H9 (cell line): Measurements from ENCODE around the gene NKX3-2. TPM values are rescaled to one million over a fixed set of nuclear protein-coding genes. Genes with fewer than 3 reads are reported as not detected.

Experiments used
- DNase-seq: peaks from one replicate; pipeline ENCODE4 v3.0.0-alpha.2; 2017
- H2AFZ ChIP-seq: one replicate; pipeline ENCODE4 v1.6.1; 2013; ENCODE audit warnings: mild to moderate bottlenecking, low read length, control low read depth, moderate library complexity
- H2AK5ac ChIP-seq: 2 replicates; pipeline ENCODE4 v1.6.1; 2013; ENCODE audit warnings: low read length, control low read depth, mixed read lengths; ENCODE audit not compliant: insufficient read length
- H2BK120ac ChIP-seq: one replicate; pipeline ENCODE4 v1.6.1; 2013; ENCODE audit warnings: low read depth, mild to moderate bottlenecking, low read length, control low read depth, inconsistent platforms; ENCODE audit not compliant: poor library complexity, severe bottlenecking
- H2BK12ac ChIP-seq: 2 replicates; pipeline ENCODE4 v1.6.1; 2013; ENCODE audit warnings: low read length, control low read depth, mixed read lengths, low read depth; ENCODE audit not compliant: insufficient read length
- H2BK15ac ChIP-seq: 2 replicates; pipeline ENCODE4 v1.6.1; 2013; ENCODE audit warnings: low read depth, low read length, control low read depth
- H2BK20ac ChIP-seq: one replicate; pipeline ENCODE4 v1.6.1; 2013; ENCODE audit warnings: low read depth, mild to moderate bottlenecking, low read length, control low read depth, inconsistent platforms; ENCODE audit not compliant: poor library complexity, severe bottlenecking
- H2BK5ac ChIP-seq: 2 replicates; pipeline ENCODE4 v1.6.1; 2013; ENCODE audit warnings: low read length, control low read depth, mixed read lengths; ENCODE audit not compliant: insufficient read length
- H3K14ac ChIP-seq: 2 replicates; pipeline ENCODE4 v1.6.1; 2013; ENCODE audit warnings: low read length, control low read depth; ENCODE audit not compliant: insufficient read depth
- H3K18ac ChIP-seq: 2 replicates; pipeline ENCODE4 v1.6.1; 2013; ENCODE audit warnings: low read depth, mild to moderate bottlenecking, mixed read lengths, low read length, control low read depth; ENCODE audit not compliant: insufficient read length
- H3K23ac ChIP-seq: 2 replicates; pipeline ENCODE4 v1.6.1; 2013; ENCODE audit warnings: low read length, control low read depth, mixed read lengths, low read depth; ENCODE audit not compliant: insufficient read length
- H3K23me2 ChIP-seq: 2 replicates; pipeline ENCODE4 v1.6.1; 2013; ENCODE audit warnings: low read depth, mild to moderate bottlenecking, mixed read lengths, low read length, control low read depth; ENCODE audit not compliant: insufficient read length, poor library complexity, severe bottlenecking
- H3K27ac ChIP-seq: 2 replicates; pipeline ENCODE4 v1.5.1; 2013; ENCODE audit warnings: low read length, control low read depth, mixed read lengths, low read depth; ENCODE audit not compliant: insufficient read length
- H3K27me3 ChIP-seq: 2 replicates; pipeline ENCODE4 v1.6.1; 2013; ENCODE audit warnings: low read length, control low read depth, inconsistent platforms; ENCODE audit not compliant: insufficient read depth
- H3K4ac ChIP-seq: 2 replicates; pipeline ENCODE4 v1.6.1; 2013; ENCODE audit warnings: low read depth, mild to moderate bottlenecking, control low read depth, inconsistent platforms, low read length, moderate library complexity
- H3K4me1 ChIP-seq: 2 replicates; pipeline ENCODE4 v1.6.1; 2013; ENCODE audit warnings: low read length, control low read depth, inconsistent platforms; ENCODE audit not compliant: insufficient read depth
- H3K4me2 ChIP-seq: 2 replicates; pipeline ENCODE4 v1.6.1; 2013; ENCODE audit warnings: low read length, control low read depth, mixed read lengths; ENCODE audit not compliant: insufficient read length, insufficient read depth
- H3K56ac ChIP-seq: 2 replicates; pipeline ENCODE4 v1.6.1; 2013; ENCODE audit warnings: low read depth, mild to moderate bottlenecking, mixed read lengths, low read length, control low read depth; ENCODE audit not compliant: insufficient read length
- H3K79me1 ChIP-seq: 2 replicates; pipeline ENCODE4 v1.6.1; 2013; ENCODE audit warnings: low read depth, mild to moderate bottlenecking, moderate library complexity, low read length, control low read depth, inconsistent platforms; ENCODE audit not compliant: insufficient read depth, poor library complexity, severe bottlenecking
- H3K79me2 ChIP-seq: 2 replicates; pipeline ENCODE4 v1.6.1; 2013; ENCODE audit warnings: low read length, control low read depth, inconsistent platforms; ENCODE audit not compliant: insufficient read depth
- H3K9ac ChIP-seq: 2 replicates; pipeline ENCODE4 v1.6.1; 2013; ENCODE audit warnings: low read length, control low read depth, mixed read lengths; ENCODE audit not compliant: insufficient read length; ENCODE audit errors: extremely low read depth
- H3K9me3 ChIP-seq: one replicate; pipeline ENCODE4 v1.6.1; 2013; ENCODE audit warnings: low read depth, low read length, inconsistent platforms; ENCODE audit not compliant: control insufficient read depth
- H3T11ph ChIP-seq: one replicate; pipeline ENCODE4 v1.6.1; 2013; ENCODE audit warnings: mild to moderate bottlenecking, low read length, control low read depth, inconsistent platforms
- H4K20me1 ChIP-seq: one replicate; pipeline ENCODE4 v1.6.1; 2013; ENCODE audit not compliant: control insufficient read depth, insufficient read length, insufficient read depth
- H4K5ac ChIP-seq: 2 replicates; pipeline ENCODE4 v1.6.1; 2013; ENCODE audit warnings: low read depth, mild to moderate bottlenecking, mixed read lengths, low read length, control low read depth; ENCODE audit not compliant: insufficient read length
- H4K8ac ChIP-seq: replicated peaks from 2 replicates; pipeline ENCODE4 v1.6.1; 2013; ENCODE audit warnings: low read length, control low read depth, mixed read lengths, low read depth; ENCODE audit not compliant: insufficient read length
- H4K91ac ChIP-seq: 2 replicates; pipeline ENCODE4 v1.6.1; 2013; ENCODE audit warnings: low read depth, mild to moderate bottlenecking, moderate library complexity, mixed read lengths, low read length, control low read depth; ENCODE audit not compliant: insufficient read length
- H3K27ac Mint-ChIP-seq, 3 experiments: 2 replicates in 2 of 3; 3 replicates in 1 of 3; pipeline ENCODE4 v1.8.0; 2020 to 2021; ENCODE audit warnings: mixed read lengths in 3 of 3, mild to moderate bottlenecking in 1 of 3, moderate library complexity in 1 of 3
- H3K27me3 Mint-ChIP-seq: 2 replicates; pipeline ENCODE4 v1.8.0; 2021; ENCODE audit warnings: low read depth, mild to moderate bottlenecking, moderate library complexity, mixed read lengths
- H3K36me3 Mint-ChIP-seq, 3 experiments: 2 replicates in 2 of 3; 3 replicates in 1 of 3; pipeline ENCODE4 v1.8.0; 2020 to 2021; ENCODE audit warnings: low read depth in 3 of 3, mixed read lengths in 3 of 3; ENCODE audit not compliant: insufficient read depth in 1 of 3
- H3K4me1 Mint-ChIP-seq, 2 experiments: 2 replicates each; pipeline ENCODE4 v1.8.0; 2020; ENCODE audit warnings: mixed read lengths in 2 of 2
- H3K4me3 Mint-ChIP-seq, 2 experiments: 2 replicates in 1 of 2; 3 replicates in 1 of 2; pipeline ENCODE4 v1.8.0; 2020 to 2021; ENCODE audit warnings: mild to moderate bottlenecking in 2 of 2, mixed read lengths in 2 of 2, moderate library complexity in 1 of 2
- H3K9me3 Mint-ChIP-seq, 2 experiments: 2 replicates in 1 of 2; 3 replicates in 1 of 2; pipeline ENCODE4 v1.8.0; 2020; ENCODE audit warnings: mild to moderate bottlenecking in 2 of 2, mixed read lengths in 2 of 2, moderate library complexity in 1 of 2
- WGBS: extraction: QIAGEN DNeasy Blood & Tissue Kit; methylation state at CpG from one replicate; pipeline ENCODE4 v1.1.7; 2013; ENCODE audit warnings: missing lambda C conversion rate, low lambda C conversion rate, mixed read lengths; ENCODE audit not compliant: insufficient read length; ENCODE audit errors: extremely low coverage; 5-methylcytosine and 5-hydroxymethylcytosine counted together
- total RNA-seq: library from RNA; stranded (reverse); gene quantifications from 2 replicates; pipeline ENCODE4 v1.2.1, GENCODE V29; 2021
- TF ChIP-seq, protein P1 (sequence below): fragments of 200-600 bp; sonication (generic); conservative IDR thresholded peaks from 3 replicates; pipeline ENCODE4 v1.8.0; 2021; ENCODE audit warnings: antibody characterized with exemption, mild to moderate bottlenecking

The NKX3-2 gene
- total RNA-seq, 1 experiment from 2014 or later: 1.9 TPM

DNA sequence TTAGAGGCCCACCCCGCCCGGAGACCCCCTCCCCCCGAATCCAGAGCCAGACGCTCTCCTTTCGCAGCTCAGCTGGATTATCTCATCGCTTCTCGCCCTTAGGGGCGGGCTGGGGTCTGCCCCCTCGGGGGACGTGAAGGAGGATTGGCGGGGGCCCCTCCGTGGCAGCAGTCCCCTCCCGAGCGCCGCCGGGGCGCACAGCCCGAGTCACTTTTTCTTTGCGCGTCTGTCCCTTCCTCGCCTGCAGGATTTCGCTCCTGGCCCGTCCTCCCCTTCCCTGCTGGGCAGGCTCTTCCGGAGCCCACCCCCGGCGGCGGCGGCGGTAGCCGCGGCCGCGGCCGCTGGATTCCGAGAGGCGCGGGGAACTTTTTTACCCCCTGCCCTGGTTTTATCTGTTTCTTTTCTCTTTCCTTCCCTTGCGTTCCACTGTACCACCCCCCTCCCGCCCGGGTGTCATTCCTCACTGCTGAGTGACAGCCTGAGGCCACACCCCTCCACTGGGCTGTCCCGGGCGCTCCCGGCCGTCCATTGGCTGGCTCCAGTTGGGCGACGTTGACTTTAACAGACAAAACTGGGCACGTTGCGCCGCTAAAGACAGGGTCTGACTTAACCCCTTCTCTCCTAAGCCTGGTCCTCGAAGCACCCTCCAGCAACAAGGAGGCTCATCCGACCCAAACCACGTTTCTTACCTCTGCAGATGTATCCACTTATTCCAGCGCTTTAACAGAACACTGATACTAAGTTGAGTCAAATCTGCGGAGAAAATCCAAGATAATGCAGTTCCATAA, 492 bp upstream of the NKX3-2 start:
- Histone ChIP-seq H3K27me3 (peaks cover 67% of the 10 kb centered on the region), H4K20me1 (peaks cover 3% of the 10 kb centered on the region), H3K4me1 (no peaks in the 10 kb centered on the region), H4K91ac (no peak overlapping the region), H3K56ac (no peak overlapping the region), H3T11ph (no peak overlapping the region), H2BK15ac (no peak overlapping the region), H3K79me1 (no peaks in the 10 kb centered on the region), H2BK20ac (no peak overlapping the region), H3K4ac (no peak overlapping the region), H3K23me2 (peaks cover 25% of the 10 kb centered on the region), H4K8ac (no peak overlapping the region), H3K4me2 (peak overlapping the region; percentile 60), H3K9ac (no peak overlapping the region), H2BK120ac (no peak overlapping the region), H3K9me3 (no peaks in the 10 kb centered on the region), H2BK5ac (no peak overlapping the region), H2BK12ac (no peak overlapping the region), H3K23ac (no peak overlapping the region), H2AK5ac (no peak overlapping the region), H2AFZ (no peak overlapping the region), H3K27ac (no peak overlapping the region), H4K5ac (no peak overlapping the region), H3K18ac (no peak overlapping the region), H3K79me2 (no peaks in the 10 kb centered on the region), H3K14ac (no peak overlapping the region)
- DNase-seq: peak; percentile 97
- peak overlapping the region; percentile 73 to 93 for H3K4me3 Mint-ChIP-seq
- H3K9me3 Mint-ChIP-seq: peaks cover 6 to 8% of the 10 kb centered on the region in 2 experiments; a peak in 4 of 5 replicates
- peaks cover 93% of the 10 kb centered on the region for H3K27me3 Mint-ChIP-seq
- peaks cover 41 to 47% of the 10 kb centered on the region in 2 experiments for H3K4me1 Mint-ChIP-seq
- H3K36me3 Mint-ChIP-seq: no peaks in the 10 kb centered on the region; a peak in 1 of 7 replicates
- TF ChIP-seq, protein P1, sequence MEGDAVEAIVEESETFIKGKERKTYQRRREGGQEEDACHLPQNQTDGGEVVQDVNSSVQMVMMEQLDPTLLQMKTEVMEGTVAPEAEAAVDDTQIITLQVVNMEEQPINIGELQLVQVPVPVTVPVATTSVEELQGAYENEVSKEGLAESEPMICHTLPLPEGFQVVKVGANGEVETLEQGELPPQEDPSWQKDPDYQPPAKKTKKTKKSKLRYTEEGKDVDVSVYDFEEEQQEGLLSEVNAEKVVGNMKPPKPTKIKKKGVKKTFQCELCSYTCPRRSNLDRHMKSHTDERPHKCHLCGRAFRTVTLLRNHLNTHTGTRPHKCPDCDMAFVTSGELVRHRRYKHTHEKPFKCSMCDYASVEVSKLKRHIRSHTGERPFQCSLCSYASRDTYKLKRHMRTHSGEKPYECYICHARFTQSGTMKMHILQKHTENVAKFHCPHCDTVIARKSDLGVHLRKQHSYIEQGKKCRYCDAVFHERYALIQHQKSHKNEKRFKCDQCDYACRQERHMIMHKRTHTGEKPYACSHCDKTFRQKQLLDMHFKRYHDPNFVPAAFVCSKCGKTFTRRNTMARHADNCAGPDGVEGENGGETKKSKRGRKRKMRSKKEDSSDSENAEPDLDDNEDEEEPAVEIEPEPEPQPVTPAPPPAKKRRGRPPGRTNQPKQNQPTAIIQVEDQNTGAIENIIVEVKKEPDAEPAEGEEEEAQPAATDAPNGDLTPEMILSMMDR: no peak
- no CpG with 5 or more reads among the region's 54 CpGs for WGBS
- H3K27ac Mint-ChIP-seq: 0 out of 7 replicates have a peak overlapping the region, but pooled peaks of 1 of the 3 experiments have one; percentile 13
